ENCODE data around the gene NBAS. TPM values are rescaled to one million over a fixed set of nuclear protein-coding genes. Genes with fewer than 3 reads are reported as not detected.

NBAS gene
- total RNA-seq, 2 experiments from 2014 or later: 24.3 to 25.5 TPM

DNA sequence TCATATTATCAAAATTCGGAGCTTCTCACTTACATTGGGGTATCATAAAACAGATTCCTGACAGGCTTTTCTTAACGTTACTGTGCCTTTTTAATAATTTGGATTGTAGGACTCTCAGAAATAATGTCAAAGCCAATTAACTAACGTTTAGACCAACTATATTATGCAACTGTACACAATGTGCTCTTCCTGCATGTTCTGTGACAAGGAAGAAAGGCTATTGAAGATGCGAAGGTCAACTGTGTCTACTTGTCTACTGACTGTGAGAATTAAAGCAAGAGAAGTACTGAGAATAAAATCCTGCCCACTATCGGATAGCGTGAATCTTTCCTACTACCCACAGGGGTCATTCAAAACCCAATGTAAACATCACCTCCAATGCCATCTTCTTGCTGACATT, 393.0 kb downstream of the NBAS start:
- Histone ChIP-seq H3K9me3 (ENCODE audit: control insufficient read depth in 1 of 2, insufficient read depth in 1 of 2, low read length in 2 of 2) (no peaks in the 10 kb centered on the region), H3K27ac (ENCODE audit: low read depth in 1 of 2, low read length in 2 of 2) (no peak overlapping the region), H3K4me3 (ENCODE audit: low read length) (no peak overlapping the region), H3K27me3 (ENCODE audit: control insufficient read depth in 1 of 2, insufficient read depth in 2 of 2, low read length in 2 of 2) (no peaks in the 10 kb centered on the region), H3K4me1 (ENCODE audit: insufficient read depth, low read length) (no peaks in the 10 kb centered on the region), H3K36me3 (ENCODE audit: insufficient read depth, low read length) (peaks cover 9% of the 10 kb centered on the region)
- ChIA-PET CTCF (no interaction called here), POLR2A (no interaction called here)
- H3K9me3 Mint-ChIP-seq: no peaks in the 10 kb centered on the region
- no peaks in the 10 kb centered on the region for H3K27me3 Mint-ChIP-seq
- DNase-seq (no peak), ATAC-seq (ENCODE audit: poor library complexity) (no peak)
- H3K27ac Mint-ChIP-seq: no peak overlapping the region
- peaks cover 54% of the 10 kb centered on the region for H3K36me3 Mint-ChIP-seq (ENCODE audit: low read depth)
- H3K4me1 Mint-ChIP-seq (ENCODE audit: low read depth): no peaks in the 10 kb centered on the region
- H3K4me3 Mint-ChIP-seq: no peak overlapping the region
- TF ChIP-seq CTCF (IDR thresholded peaks at IDR 0.05): no peak
- intact Hi-C loops (cut with DNase I, micrococcal nuclease): no loop called here

- no peaks in the 10 kb centered on the region for H3K9me3 ChIP-seq (ENCODE audit: control insufficient read depth in 1 of 2, insufficient read depth in 1 of 2, low read length in 2 of 2)
- no peak for TF ChIP-seq CTCF (IDR thresholded peaks at IDR 0.05)
- Mint-ChIP-seq H3K9me3 (no peaks in the 10 kb centered on the region), H3K27me3 (no peaks in the 10 kb centered on the region), H3K27ac (no peak overlapping the region), H3K4me1 (ENCODE audit: low read depth) (no peaks in the 10 kb centered on the region), H3K36me3 (ENCODE audit: low read depth) (peaks cover 50% of the 10 kb centered on the region), H3K4me3 (no peak overlapping the region)
- no peaks in the 10 kb centered on the region for H3K4me1 ChIP-seq (ENCODE audit: insufficient read depth, low read length)
- POLR2A ChIA-PET: no interaction called here
- CTCF ChIA-PET: no interaction called here
- intact Hi-C loops (cut with DNase I, micrococcal nuclease): no loop called here
- no peak overlapping the region for H3K4me3 ChIP-seq (ENCODE audit: low read length)
- H3K27me3 ChIP-seq (ENCODE audit: control insufficient read depth in 1 of 2, insufficient read depth in 2 of 2, low read length in 2 of 2): no peaks in the 10 kb centered on the region
- no peak overlapping the region for H3K27ac ChIP-seq (ENCODE audit: low read depth in 1 of 2, low read length in 2 of 2)
- ATAC-seq (ENCODE audit: poor library complexity): no peak
- DNase-seq: no peak
- H3K36me3 ChIP-seq (ENCODE audit: insufficient read depth, low read length): peaks cover 9% of the 10 kb centered on the region
These were observed 394.3 kb downstream of the NBAS start for GRCh38 chr2:15166878-15167277.

DNA sequence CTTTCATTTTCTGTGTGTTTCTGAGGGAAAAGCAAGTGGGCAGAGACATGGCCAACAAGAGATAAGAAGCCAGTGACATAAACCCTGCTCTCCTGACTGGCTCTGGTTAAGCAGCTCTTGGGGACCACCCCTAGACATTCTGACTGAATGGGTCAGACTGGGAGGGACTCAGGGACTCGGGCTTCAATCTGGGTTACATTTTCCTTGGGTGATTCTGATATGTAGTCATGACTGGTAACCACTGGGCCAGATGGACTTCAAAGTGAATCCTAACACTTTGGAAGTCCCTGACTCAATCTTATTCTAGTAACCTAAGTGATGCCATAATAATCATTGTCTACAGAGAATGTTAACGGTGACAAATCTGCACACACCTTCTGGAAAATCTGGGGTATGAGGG, 397.8 kb downstream of the NBAS start:
- H3K36me3 Mint-ChIP-seq (ENCODE audit: low read depth): peaks cover 25% of the 10 kb centered on the region
- no peak overlapping the region for H3K4me3 Mint-ChIP-seq
- no peak overlapping the region for H3K27ac Mint-ChIP-seq
- TF ChIP-seq CTCF (IDR thresholded peaks at IDR 0.05): no peak
- Histone ChIP-seq H3K27ac (ENCODE audit: low read depth in 1 of 2, low read length in 2 of 2) (no peak overlapping the region), H3K4me3 (ENCODE audit: low read length) (no peak overlapping the region), H3K36me3 (ENCODE audit: insufficient read depth, low read length) (peaks cover 7% of the 10 kb centered on the region), H3K4me1 (ENCODE audit: insufficient read depth, low read length) (no peaks in the 10 kb centered on the region), H3K9me3 (ENCODE audit: control insufficient read depth in 1 of 2, insufficient read depth in 1 of 2, low read length in 2 of 2) (no peaks in the 10 kb centered on the region), H3K27me3 (ENCODE audit: control insufficient read depth in 1 of 2, insufficient read depth in 2 of 2, low read length in 2 of 2) (no peaks in the 10 kb centered on the region)
- ATAC-seq (ENCODE audit: poor library complexity) (no peak), DNase-seq (no peak)
- no peaks in the 10 kb centered on the region for H3K9me3 Mint-ChIP-seq
- intact Hi-C loops (cut with DNase I, micrococcal nuclease): no loop called here
- ChIA-PET POLR2A (no interaction called here), CTCF (no interaction called here)
- H3K4me1 Mint-ChIP-seq (ENCODE audit: low read depth): no peaks in the 10 kb centered on the region
- no peaks in the 10 kb centered on the region for H3K27me3 Mint-ChIP-seq

Measured in CD4-positive, alpha-beta T cell (primary cell).